Stomach smooth muscle (tissue), 2 donors: ENCODE measurements around the gene SEC63.
"Not testable (repeated sequence)": the region's sequence is repeated elsewhere in the genome, so short reads cannot be mapped to it uniquely, and the experiment has no call there.

ENCODE experiments used
- H3K27ac ChIP-seq: one replicate; pipeline ENCODE4 v1.7.0; 2013; ENCODE audit warnings: mild to moderate bottlenecking, low read length, inconsistent platforms
- H3K27me3 ChIP-seq, 2 donors: one replicate each; pipeline ENCODE4 v1.7.0; 2013; ENCODE audit warnings: low read length in 2 of 2; ENCODE audit not compliant: insufficient read depth in 2 of 2, control insufficient read depth in 1 of 2
- H3K36me3 ChIP-seq, 2 donors: one replicate each; pipeline ENCODE4 v1.7.0; 2013; ENCODE audit warnings: low read length in 2 of 2; ENCODE audit not compliant: control insufficient read depth in 2 of 2, insufficient read depth in 2 of 2
- H3K4me1 ChIP-seq: one replicate; pipeline ENCODE4 v1.7.0; 2013; ENCODE audit warnings: low read length; ENCODE audit not compliant: control insufficient read depth, insufficient read depth
- H3K4me3 ChIP-seq, 2 donors: one replicate each; pipeline ENCODE4 v1.7.0; 2013; ENCODE audit warnings: low read length in 2 of 2
- H3K9ac ChIP-seq, 2 donors: one replicate each; pipeline ENCODE4 v1.7.0; 2013; ENCODE audit warnings: low read length in 2 of 2, mild to moderate bottlenecking in 1 of 2
- H3K9me3 ChIP-seq, 2 donors: one replicate each; pipeline ENCODE4 v1.7.0; 2013; ENCODE audit warnings: low read length in 2 of 2; ENCODE audit not compliant: control insufficient read depth in 2 of 2
- donor health status: healthy.
- donor health status: Pancreatic carcinoma.

The SEC63 gene

DNA sequence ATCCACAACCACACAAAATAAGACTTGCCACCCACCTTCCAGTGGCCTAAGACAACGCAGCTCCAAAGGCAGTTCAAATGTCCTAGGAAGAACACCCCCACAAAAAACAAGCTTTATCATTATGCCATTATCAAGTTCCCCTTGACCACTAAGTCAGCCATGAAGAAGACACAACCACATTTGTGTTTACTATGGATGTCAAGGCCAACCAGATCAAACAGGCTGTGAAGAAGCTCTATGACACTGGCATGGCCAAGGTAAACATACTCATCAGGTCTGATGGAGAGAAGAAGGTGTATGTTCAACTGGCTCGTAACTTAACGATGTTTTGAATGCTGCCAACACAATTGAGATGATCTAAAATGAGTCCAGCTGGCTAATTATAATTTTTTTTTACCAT, 26.1 kb downstream of the SEC63 start:
- H3K4me1 ChIP-seq, result no peaks in the 10 kb centered on the region
- H3K27ac ChIP-seq, result no peak overlapping the region
- H3K9me3 ChIP-seq, result no peaks in the 10 kb centered on the region
- H3K36me3 ChIP-seq, result peaks cover 0 to 2% of the 10 kb centered on the region in 2 donors
- H3K4me3 ChIP-seq, result no peak overlapping the region
- no peaks in the 10 kb centered on the region for H3K27me3 ChIP-seq
- no peak overlapping the region for H3K9ac ChIP-seq

DNA sequence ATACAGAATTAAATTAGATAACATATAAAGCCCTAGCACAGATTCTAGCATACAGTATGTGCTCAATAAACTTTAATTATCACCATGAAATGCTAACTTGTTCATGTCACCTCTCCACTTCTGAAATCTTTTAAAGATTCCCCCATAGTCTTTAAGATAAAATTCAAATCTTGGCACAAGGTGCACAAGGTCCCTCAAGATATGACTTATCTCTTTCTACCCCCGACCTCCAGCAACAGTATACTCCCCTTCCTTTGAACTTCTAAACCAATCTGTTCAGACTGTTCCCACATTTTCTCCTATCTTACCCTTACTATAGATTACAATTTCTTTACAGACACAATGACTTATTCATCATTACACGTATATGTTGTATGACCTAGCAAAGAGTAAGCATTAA, 29.0 kb downstream of the SEC63 start:
- H3K27ac ChIP-seq, result no peak overlapping the region
- H3K36me3 ChIP-seq, result peaks cover 0 to 2% of the 10 kb centered on the region in 2 donors
- H3K9ac ChIP-seq, result no peak overlapping the region
- H3K9me3 ChIP-seq, result no peaks in the 10 kb centered on the region
- H3K4me1 ChIP-seq, result no peaks in the 10 kb centered on the region
- H3K27me3 ChIP-seq, result no peaks in the 10 kb centered on the region
- no peak overlapping the region for H3K4me3 ChIP-seq

DNA sequence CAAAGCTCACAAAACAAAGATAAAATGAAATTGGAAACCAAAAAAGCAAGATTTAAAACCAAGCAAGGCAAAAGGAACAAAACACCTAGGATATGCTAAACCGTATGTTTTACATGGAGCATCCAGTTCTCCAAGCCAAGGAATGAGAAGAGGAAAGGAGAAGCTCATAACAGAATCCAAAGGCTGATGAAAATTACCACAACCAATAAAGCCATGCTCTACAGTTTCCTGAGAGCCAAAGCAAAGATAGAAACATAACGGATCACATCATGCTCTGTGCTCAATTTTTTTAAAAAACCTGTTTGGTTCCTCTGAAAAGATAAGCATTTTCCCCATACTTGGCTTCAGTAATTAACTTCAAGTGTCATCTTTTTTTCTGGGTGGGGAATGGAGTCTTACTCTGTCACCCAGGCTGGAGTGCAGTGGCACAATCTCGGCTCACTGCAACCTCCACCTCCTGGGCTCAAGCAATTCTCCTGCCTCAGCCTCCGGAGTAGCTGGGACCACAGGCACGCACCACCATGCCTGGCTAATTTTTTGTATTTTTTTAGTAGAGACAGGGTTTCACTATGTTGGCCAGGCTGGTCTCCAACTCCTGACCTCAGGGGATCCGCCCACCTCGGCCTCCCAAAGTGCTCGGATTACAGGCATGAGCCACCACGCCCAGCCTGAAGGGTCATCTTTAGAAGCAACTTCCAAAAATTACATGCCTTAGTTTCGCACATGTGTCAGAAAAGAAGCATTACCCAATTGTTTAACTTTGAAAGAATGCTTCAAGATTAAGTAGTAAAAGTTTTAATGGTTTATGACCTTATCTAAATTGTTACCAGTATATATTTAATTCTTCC, 31.1 kb downstream of the SEC63 start:
- not testable (repeated sequence) for H3K36me3 ChIP-seq, H3K4me3 ChIP-seq, H3K9ac ChIP-seq, H3K4me1 ChIP-seq, H3K27me3 ChIP-seq, H3K9me3 ChIP-seq, H3K27ac ChIP-seq

DNA sequence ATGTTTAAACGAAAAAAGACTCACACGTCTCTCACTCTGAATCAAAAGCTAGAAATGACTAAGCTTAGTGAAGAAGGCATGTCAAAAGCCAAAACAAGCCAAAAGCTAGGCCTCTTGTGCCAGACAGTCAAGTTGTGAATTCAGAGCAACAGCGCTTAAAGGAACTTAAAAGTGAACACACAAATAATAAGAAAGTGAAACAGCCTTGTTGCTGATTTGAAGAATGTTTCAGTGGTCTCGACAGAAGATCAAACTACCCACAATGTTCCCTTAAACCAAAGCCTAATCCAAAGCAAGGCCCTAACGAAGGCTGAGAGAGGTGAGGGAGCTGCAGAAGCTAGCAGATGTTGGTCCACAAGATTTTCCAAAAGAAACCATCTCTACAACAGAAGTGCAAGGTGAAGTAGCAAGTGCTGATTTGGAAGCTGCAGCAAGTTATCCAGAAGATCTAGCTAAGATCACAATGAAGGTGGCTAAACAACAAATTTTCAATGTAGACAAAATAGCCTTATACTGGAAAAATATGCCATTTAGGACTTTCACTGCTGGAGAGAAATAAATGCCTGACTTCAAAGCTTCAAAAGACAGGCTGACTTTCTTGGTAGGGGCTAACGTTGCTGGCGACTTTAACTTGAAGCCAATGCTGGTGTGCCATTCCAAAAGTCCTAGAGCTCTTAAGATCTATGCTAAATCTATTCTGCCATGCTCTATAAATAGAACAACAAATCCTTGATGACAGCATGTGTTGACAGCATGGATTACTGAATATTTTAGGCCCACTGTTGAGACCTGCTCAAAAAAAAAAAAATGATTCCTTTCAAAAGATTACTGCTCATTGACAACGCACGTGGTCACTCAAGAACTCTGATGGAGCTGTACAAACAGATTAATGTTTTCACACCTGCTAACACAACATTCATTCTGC, 40.3 kb downstream of the SEC63 start:
- Histone ChIP-seq H3K27me3 (no peaks in the 10 kb centered on the region), H3K9ac (no peak overlapping the region), H3K4me1 (no peaks in the 10 kb centered on the region), H3K36me3 (peaks cover 24 to 38% of the 10 kb centered on the region in 2 donors), H3K27ac (no peak overlapping the region), H3K4me3 (no peak overlapping the region), H3K9me3 (peaks cover 0 to 11% of the 10 kb centered on the region in 2 donors)

DNA sequence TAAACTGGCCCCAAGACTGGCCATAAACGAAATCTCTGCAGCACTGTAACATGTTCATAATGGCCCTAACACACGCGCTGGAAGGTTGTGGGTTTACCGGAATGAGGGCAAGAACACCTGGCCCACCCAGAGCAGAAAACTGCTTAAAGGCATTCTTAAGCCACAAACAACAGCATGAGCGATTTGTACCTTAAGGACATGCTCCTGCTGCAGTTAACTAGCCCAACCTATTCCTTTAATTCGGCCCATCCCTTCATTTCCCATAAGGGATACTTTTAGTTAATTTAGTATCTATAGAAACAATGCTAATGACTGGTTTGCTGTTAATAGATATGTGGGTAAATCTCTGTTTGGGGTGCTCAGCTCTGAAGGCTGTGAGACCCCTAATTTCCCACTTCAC, 41.0 kb downstream of the SEC63 start:
- Histone ChIP-seq H3K9me3 (peaks cover 0 to 11% of the 10 kb centered on the region in 2 donors), H3K36me3 (peaks cover 29 to 38% of the 10 kb centered on the region in 2 donors)
- H3K4me3 ChIP-seq, H3K27me3 ChIP-seq, H3K4me1 ChIP-seq, H3K27ac ChIP-seq, H3K9ac ChIP-seq: not testable (repeated sequence)

DNA sequence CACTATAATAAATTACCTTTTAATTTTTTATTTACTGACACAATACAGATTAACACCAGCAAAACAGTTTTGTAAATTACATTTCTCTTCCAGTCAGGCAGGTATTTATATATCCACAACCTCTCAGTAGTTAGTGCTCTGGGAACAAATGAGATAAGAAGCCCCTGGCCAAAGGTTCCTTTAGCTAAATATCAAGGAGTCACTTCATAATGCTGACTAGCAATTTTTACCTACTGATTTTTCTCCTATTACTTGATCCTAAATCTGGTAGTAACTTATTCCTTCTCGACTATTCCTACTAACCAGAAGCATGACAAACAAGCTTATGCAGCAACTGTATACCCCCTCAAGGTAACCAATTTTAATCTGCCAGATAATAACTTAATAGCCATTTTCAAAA, 46.3 kb downstream of the SEC63 start:
- Histone ChIP-seq H3K4me3 (no peak overlapping the region), H3K27ac (no peak overlapping the region), H3K9me3 (no peaks in the 10 kb centered on the region), H3K9ac (no peak overlapping the region), H3K36me3 (peaks cover 9 to 12% of the 10 kb centered on the region in 2 donors), H3K4me1 (no peaks in the 10 kb centered on the region), H3K27me3 (no peaks in the 10 kb centered on the region)

DNA sequence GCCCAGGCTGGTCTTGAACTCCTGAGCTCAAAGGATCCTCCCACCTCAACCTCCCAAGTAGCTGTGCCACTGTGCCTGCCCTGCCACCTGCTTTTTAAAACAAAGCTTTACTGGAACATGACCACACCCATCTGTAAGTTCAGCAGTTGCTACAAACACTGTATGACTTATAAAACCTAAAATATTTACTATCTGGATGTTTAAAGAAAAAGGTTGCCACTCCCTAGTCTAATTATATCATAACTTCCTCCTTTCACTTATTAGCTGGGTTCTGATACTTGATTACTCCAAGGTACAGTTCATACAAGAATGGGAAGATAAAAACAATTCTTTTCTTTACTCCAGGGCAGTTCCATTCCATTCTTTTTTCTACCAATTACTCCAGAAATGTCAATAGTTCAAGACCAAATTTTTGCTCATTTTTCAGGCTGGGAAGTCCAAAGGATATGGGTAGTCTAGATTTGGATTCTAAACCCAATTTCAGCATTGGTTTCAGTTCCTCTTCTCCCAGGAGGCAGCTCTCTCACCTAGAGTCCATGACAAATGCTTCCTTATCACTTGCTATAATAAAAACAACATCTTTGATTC, 63.1 kb downstream of the SEC63 start:
- Histone ChIP-seq H3K9me3 (no peaks in the 10 kb centered on the region), H3K4me3 (no peak overlapping the region), H3K4me1 (no peaks in the 10 kb centered on the region), H3K36me3 (peaks cover 17 to 22% of the 10 kb centered on the region in 2 donors), H3K9ac (no peak overlapping the region), H3K27me3 (no peaks in the 10 kb centered on the region), H3K27ac (no peak overlapping the region)

DNA sequence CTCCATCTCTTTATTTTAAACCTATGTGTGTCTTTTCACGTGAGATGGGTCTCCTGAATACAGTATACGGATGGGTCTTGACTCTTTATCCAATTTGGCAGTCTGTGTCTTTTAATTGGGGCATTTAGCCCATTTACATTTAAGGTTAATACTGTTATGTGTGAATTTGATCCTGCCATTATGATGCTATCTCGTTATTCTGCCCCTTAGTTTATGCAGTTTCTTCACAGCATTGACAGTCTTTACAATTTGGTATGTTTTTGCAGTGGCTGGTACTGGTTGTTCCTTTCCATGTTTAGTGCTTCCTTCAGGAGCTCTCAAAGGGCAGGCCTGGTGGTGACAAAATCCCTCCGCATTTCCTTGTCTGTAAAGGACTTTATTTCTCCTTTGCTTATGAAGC, 67.6 kb downstream of the SEC63 start:
- H3K27ac ChIP-seq, H3K4me1 ChIP-seq, H3K4me3 ChIP-seq, H3K9ac ChIP-seq, H3K9me3 ChIP-seq, H3K27me3 ChIP-seq: not testable (repeated sequence)
- H3K36me3 ChIP-seq, result peaks cover 14 to 17% of the 10 kb centered on the region in 2 donors

DNA sequence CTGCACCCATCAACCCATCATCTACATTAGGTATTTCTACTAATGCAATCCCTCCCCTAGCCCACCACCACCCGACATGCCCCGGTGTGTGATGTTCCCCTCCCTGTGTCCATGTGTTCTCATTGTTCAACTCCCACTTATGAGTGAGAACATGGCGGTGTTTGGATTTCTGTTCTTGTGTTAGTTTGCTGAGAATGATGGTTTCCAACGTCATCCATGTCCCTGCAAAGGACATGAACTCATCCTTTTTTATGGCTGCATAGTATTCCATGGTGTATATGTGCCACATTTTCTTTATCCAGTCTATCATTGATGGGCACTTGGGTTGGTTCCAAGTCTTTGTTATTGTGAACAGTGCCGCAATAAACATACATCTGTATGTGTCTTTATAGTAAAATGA, 72.1 kb downstream of the SEC63 start:
- H3K27me3 ChIP-seq, H3K36me3 ChIP-seq, H3K9ac ChIP-seq, H3K9me3 ChIP-seq, H3K4me1 ChIP-seq, H3K4me3 ChIP-seq, H3K27ac ChIP-seq: not testable (repeated sequence)

DNA sequence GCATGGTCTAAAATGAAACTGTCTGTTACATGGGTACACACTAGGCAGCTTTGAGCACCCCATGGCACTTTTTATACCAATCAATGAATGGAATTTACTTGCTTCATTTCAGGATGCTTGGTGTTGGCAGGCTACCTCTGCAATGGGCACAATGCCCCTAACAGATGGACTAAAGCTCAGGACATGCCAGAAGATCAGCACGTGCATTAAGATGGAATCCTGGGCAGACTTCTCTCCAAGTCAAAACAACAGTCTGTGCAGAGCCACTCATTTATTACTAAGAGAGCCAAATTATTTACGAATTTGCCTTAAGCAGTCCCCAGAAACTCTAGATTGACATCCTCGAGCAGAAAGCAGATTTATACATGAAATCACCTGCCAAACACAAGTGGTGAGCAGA, 78.1 kb downstream of the SEC63 start:
- Histone ChIP-seq H3K9me3 (no peaks in the 10 kb centered on the region), H3K9ac (no peak overlapping the region), H3K27me3 (no peaks in the 10 kb centered on the region), H3K4me1 (no peaks in the 10 kb centered on the region), H3K4me3 (no peak overlapping the region), H3K36me3 (peaks cover 8 to 17% of the 10 kb centered on the region in 2 donors), H3K27ac (no peak overlapping the region)
